HEK293 (cell line): ENCODE results near the gene ZCWPW1.

Experiments used
- KLF1 ChIP-seq: fragments of 450-650 bp; formaldehyde crosslinking; IDR thresholded peaks from 2 replicates; pipeline ENCODE4 v1.5.1; 2016; ENCODE audit warnings: missing biosample characterization, missing genetic modification characterization
- MEIS1 ChIP-seq: sonication (generic); formaldehyde crosslinking; IDR thresholded peaks from 2 replicates; pipeline ENCODE4 v1.8.1; 2022; ENCODE audit warnings: missing genetic modification reagents, mild to moderate bottlenecking, borderline replicate concordance
- YY1 ChIP-seq: fragments of 450-650 bp; formaldehyde crosslinking; IDR thresholded peaks from 2 replicates; pipeline ENCODE4 v1.5.1; 2018; ENCODE audit warnings: missing biosample characterization, missing genetic modification characterization
- ZFP37 ChIP-seq: fragments of 450-650 bp; formaldehyde crosslinking; IDR thresholded peaks from 2 replicates; pipeline ENCODE4 v1.5.1; 2016; ENCODE audit warnings: missing biosample characterization, missing genetic modification characterization
- ZNF174 ChIP-seq: fragments of 450-650 bp; formaldehyde crosslinking; IDR thresholded peaks from 2 replicates; pipeline ENCODE4 v1.5.0; 2017; ENCODE audit warnings: missing biosample characterization, mild to moderate bottlenecking, missing genetic modification characterization
- ZNF660 ChIP-seq: fragments of 450-650 bp; IDR thresholded peaks from 2 replicates; pipeline ENCODE4 v1.5.1; 2018; ENCODE audit warnings: missing biosample characterization, mild to moderate bottlenecking, missing genetic modification characterization
- ZNF664 ChIP-seq: fragments of 450-650 bp; formaldehyde crosslinking; IDR thresholded peaks from 2 replicates; pipeline ENCODE4 v1.5.1; 2016; ENCODE audit warnings: missing biosample characterization, missing genetic modification characterization
- ZNF692 ChIP-seq: fragments of 450-650 bp; formaldehyde crosslinking; IDR thresholded peaks from 2 replicates; pipeline ENCODE4 v1.5.1; 2016; ENCODE audit warnings: missing biosample characterization, missing genetic modification characterization
- ZNF785 ChIP-seq: fragments of 450-650 bp; formaldehyde crosslinking; IDR thresholded peaks from 2 replicates; pipeline ENCODE4 v1.5.1; 2016; ENCODE audit warnings: missing biosample characterization, missing genetic modification characterization
- TF ChIP-seq, protein P1 (sequence below): fragments of 450-650 bp; formaldehyde crosslinking; IDR thresholded peaks from 2 replicates; pipeline ENCODE4 v1.5.1; 2016; ENCODE audit warnings: missing biosample characterization, missing genetic modification characterization
- TF ChIP-seq, protein P2 (sequence below): fragments of 450-650 bp; formaldehyde crosslinking; IDR thresholded peaks from 2 replicates; pipeline ENCODE4 v1.5.1; 2016; ENCODE audit warnings: missing biosample characterization, missing genetic modification characterization
- TF ChIP-seq, protein P3 (sequence below): fragments of 450-650 bp; formaldehyde crosslinking; IDR thresholded peaks from 2 replicates; pipeline ENCODE4 v1.5.1; 2016; ENCODE audit warnings: missing biosample characterization, missing genetic modification characterization
- TF ChIP-seq, protein P4 (sequence below): fragments of 450-650 bp; formaldehyde crosslinking; IDR thresholded peaks from 2 replicates; pipeline ENCODE4 v1.5.1; 2016; ENCODE audit warnings: missing biosample characterization, missing genetic modification characterization

- TF ChIP-seq ZNF785 (tag by site-specific recombination) (no peak), KLF1 (tag by site-specific recombination) (no peak), ZNF660 (tag by site-specific recombination) (no peak), YY1 (tag by site-specific recombination) (no peak), ZNF664 (no peak), ZFP37 (tag by site-specific recombination) (no peak), MEIS1 (CRISPR knock-in tag) (no peak), ZNF692 (tag by site-specific recombination) (no peak), ZNF174 (tag by site-specific recombination) (no peak)
- TF ChIP-seq, protein P1, sequence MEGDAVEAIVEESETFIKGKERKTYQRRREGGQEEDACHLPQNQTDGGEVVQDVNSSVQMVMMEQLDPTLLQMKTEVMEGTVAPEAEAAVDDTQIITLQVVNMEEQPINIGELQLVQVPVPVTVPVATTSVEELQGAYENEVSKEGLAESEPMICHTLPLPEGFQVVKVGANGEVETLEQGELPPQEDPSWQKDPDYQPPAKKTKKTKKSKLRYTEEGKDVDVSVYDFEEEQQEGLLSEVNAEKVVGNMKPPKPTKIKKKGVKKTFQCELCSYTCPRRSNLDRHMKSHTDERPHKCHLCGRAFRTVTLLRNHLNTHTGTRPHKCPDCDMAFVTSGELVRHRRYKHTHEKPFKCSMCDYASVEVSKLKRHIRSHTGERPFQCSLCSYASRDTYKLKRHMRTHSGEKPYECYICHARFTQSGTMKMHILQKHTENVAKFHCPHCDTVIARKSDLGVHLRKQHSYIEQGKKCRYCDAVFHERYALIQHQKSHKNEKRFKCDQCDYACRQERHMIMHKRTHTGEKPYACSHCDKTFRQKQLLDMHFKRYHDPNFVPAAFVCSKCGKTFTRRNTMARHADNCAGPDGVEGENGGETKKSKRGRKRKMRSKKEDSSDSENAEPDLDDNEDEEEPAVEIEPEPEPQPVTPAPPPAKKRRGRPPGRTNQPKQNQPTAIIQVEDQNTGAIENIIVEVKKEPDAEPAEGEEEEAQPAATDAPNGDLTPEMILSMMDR (tag by site-specific recombination): no peak
- TF ChIP-seq, protein P2, sequence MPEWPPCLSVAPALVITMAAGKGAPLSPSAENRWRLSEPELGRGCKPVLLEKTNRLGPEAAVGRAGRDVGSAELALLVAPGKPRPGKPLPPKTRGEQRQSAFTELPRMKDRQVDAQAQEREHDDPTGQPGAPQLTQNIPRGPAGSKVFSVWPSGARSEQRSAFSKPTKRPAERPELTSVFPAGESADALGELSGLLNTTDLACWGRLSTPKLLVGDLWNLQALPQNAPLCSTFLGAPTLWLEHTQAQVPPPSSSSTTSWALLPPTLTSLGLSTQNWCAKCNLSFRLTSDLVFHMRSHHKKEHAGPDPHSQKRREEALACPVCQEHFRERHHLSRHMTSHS (tag by site-specific recombination): no peak
- TF ChIP-seq, protein P3, sequence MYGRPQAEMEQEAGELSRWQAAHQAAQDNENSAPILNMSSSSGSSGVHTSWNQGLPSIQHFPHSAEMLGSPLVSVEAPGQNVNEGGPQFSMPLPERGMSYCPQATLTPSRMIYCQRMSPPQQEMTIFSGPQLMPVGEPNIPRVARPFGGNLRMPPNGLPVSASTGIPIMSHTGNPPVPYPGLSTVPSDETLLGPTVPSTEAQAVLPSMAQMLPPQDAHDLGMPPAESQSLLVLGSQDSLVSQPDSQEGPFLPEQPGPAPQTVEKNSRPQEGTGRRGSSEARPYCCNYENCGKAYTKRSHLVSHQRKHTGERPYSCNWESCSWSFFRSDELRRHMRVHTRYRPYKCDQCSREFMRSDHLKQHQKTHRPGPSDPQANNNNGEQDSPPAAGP (tag by site-specific recombination): no peak
- TF ChIP-seq, protein P4, sequence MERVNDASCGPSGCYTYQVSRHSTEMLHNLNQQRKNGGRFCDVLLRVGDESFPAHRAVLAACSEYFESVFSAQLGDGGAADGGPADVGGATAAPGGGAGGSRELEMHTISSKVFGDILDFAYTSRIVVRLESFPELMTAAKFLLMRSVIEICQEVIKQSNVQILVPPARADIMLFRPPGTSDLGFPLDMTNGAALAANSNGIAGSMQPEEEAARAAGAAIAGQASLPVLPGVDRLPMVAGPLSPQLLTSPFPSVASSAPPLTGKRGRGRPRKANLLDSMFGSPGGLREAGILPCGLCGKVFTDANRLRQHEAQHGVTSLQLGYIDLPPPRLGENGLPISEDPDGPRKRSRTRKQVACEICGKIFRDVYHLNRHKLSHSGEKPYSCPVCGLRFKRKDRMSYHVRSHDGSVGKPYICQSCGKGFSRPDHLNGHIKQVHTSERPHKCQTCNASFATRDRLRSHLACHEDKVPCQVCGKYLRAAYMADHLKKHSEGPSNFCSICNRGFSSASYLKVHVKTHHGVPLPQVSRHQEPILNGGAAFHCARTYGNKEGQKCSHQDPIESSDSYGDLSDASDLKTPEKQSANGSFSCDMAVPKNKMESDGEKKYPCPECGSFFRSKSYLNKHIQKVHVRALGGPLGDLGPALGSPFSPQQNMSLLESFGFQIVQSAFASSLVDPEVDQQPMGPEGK (tag by site-specific recombination): no peak
These were observed 64.0 kb downstream of the ZCWPW1 start for GRCh38 chr7:100364480-100364879.
